ENCODE data around the gene IL3RA.

GRCh38 chrX:1360171-1360570 lies 23.6 kb downstream of the IL3RA start:
- no peak for TF ChIP-seq POLR2A (IDR thresholded peaks at IDR 0.05)
- no peak for TF ChIP-seq CTCF (IDR thresholded peaks at IDR 0.05)
- TF ChIP-seq EP300 (IDR thresholded peaks at IDR 0.05), result no peak
